ENCODE measurements around the gene ANKRD28. TPM values are rescaled to one million over a fixed set of nuclear protein-coding genes. Genes with fewer than 3 reads are reported as not detected.

The ANKRD28 gene
- total RNA-seq (2022; extraction: Qiagen RNA extraction) = 45.5 to 61.6 TPM (median 60.2 TPM) in 5 replicates

DNA sequence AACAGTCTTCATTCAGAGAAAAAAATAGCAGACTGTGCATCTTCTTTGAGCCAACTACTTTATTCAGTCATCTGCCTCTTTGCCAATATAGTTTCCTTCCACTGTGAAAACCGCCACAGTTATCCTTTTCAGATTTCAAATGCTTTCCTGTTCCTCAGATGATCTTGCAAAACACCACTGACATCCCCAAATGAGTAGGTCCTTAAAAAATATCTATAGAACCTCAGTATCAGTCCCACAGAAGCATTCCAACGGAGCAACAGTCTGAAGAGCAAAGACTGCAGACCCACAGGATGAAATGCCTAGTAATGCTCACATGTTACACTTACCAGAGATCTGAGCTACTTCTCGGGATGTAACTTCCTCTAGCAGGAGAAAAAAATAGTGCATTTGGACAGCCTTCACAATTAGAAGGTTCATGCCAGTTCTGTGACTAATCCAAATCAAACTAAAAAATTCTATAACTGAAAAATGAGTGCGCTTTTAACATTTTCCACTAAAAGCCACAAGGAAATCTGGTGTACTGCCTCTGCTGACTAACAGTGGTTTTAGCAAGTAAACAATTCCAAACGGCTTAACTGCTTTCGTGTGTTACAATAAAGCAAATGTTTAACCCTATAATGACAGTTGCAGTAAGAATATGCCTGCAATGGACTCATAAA, at the start of gene ANKRD28:
Gene ANKRD28 (minus strand): TSS at position 338 of the 662 bp plus-strand sequence. CDS start 1,458 bp downstream, outside the sequence.

Other genes starting within 250 kb of the ANKRD28 start
- 23.9 to 29.5 TPM (median 25.7 TPM) in 5 replicates for gene HACL1, start 196.4 kb downstream of the ANKRD28 start, total RNA-seq (2022; extraction: Qiagen RNA extraction)
- gene BTD, start 196.2 kb downstream of the ANKRD28 start, total RNA-seq (2022; extraction: Qiagen RNA extraction) = 15.8 to 18.4 TPM (median 16.7 TPM) in 5 replicates

Data from A549 treated with Mapracorat at 1 μM for 4 hours (cell line).